KMS-11 (cell line): Measurements from ENCODE around the gene DNAJC1.
A peak's percentile ranks its signal among the peaks of the same experiment; 100 is the strongest.

ENCODE experiments used
- H2AFZ ChIP-seq: fragments of 200-600 bp; sonication (generic); 2 replicates; pipeline ENCODE4 v1.6.1; 2016; ENCODE audit warnings: antibody characterized with exemption, mixed run types, low read depth
- H3K27ac ChIP-seq: fragments of 200-600 bp; sonication (generic); 2 replicates; pipeline ENCODE4 v1.6.1; 2016; ENCODE audit warnings: mild to moderate bottlenecking, mixed run types
- H3K27me3 ChIP-seq: fragments of 200-600 bp; sonication (generic); 2 replicates; pipeline ENCODE4 v1.6.1; 2017; ENCODE audit warnings: mild to moderate bottlenecking, low read depth, mixed run types, moderate library complexity; ENCODE audit not compliant: insufficient read depth
- H3K36me3 ChIP-seq: fragments of 200-600 bp; sonication (generic); 2 replicates; pipeline ENCODE4 v1.6.1; 2017; ENCODE audit warnings: mild to moderate bottlenecking, mixed run types; ENCODE audit not compliant: insufficient read depth
- H3K4me1 ChIP-seq: fragments of 200-600 bp; sonication (generic); 2 replicates; pipeline ENCODE4 v1.6.1; 2016; ENCODE audit warnings: mild to moderate bottlenecking, low read depth, mixed run types; ENCODE audit not compliant: poor library complexity, severe bottlenecking
- H3K4me2 ChIP-seq: fragments of 200-600 bp; sonication (generic); 2 replicates; pipeline ENCODE4 v1.7.0; 2016; ENCODE audit warnings: mild to moderate bottlenecking, mixed run types
- H3K4me3 ChIP-seq: fragments of 200-600 bp; sonication (generic); IDR thresholded peaks from 2 replicates; pipeline ENCODE4 v1.6.1; 2017; ENCODE audit warnings: low read depth, low read length, mixed read lengths; ENCODE audit not compliant: insufficient read depth
- H3K79me2 ChIP-seq: fragments of 200-600 bp; sonication (generic); 2 replicates; pipeline ENCODE4 v1.6.1; 2016; ENCODE audit warnings: low read depth, mixed run types; ENCODE audit not compliant: insufficient read depth
- H3K9ac ChIP-seq: fragments of 200-600 bp; sonication (generic); 2 replicates; pipeline ENCODE4 v1.6.1; 2016; ENCODE audit warnings: mild to moderate bottlenecking, mixed run types
- H4K20me1 ChIP-seq: fragments of 200-600 bp; sonication (generic); 2 replicates; pipeline ENCODE4 v1.6.1; 2016; ENCODE audit warnings: mild to moderate bottlenecking, mixed run types; ENCODE audit not compliant: insufficient read depth
- TF ChIP-seq, protein P1 (sequence below): fragments of 200-600 bp; sonication (generic); conservative IDR thresholded peaks from 2 replicates; pipeline ENCODE4 v1.6.1; 2017; ENCODE audit warnings: low read depth, mild to moderate bottlenecking, antibody characterized with exemption, low read length, moderate library complexity, mixed read lengths

DNAJC1 gene

DNA sequence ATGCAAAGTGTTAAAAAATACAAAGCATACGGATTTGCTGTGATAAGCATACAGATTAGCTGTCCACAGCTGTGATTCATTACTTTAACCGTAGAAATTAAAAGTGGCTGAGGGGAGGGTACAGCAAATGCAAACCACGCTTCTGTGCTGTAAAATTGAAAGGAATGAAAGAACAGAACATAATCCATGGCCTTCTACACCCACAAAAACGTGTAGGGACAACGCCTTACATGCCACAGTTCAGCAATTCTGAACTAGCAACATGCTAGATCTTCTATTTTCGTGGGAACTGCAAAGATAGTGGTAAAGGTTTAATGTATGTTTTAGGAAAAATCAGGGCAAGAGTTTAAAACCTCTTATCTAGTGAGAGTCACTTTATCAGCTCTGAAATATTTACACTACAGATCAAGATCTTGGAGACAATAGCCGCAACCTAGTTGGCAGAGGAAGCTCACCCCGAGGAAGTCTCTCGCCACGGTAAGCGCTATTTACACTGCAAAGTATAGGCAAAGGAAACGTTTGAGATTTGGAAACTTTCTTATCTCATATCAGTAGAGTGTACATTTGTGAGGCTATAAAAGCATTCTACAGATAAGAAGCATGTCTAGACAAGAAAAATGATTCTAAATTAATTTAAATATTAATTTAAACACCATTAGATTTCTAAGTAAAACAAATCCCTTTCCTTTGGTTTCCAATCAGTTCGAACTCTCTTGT is 275.9 kb downstream of the DNAJC1 start:
- Histone ChIP-seq H3K27me3 (no peaks in the 10 kb centered on the region), H2AFZ (no peak overlapping the region), H3K4me1 (peaks cover 46% of the 10 kb centered on the region), H3K4me2 (no peak overlapping the region), H4K20me1 (0 out of 2 replicates have a peak, but pooled peaks cover 9% of the 10 kb centered on the region), H3K27ac (no peak overlapping the region), H3K36me3 (no peaks in the 10 kb centered on the region), H3K4me3 (no peak overlapping the region), H3K79me2 (no peaks in the 10 kb centered on the region; the same call in 1 of the 2 replicates), H3K9ac (no peak overlapping the region)
- TF ChIP-seq, protein P1, sequence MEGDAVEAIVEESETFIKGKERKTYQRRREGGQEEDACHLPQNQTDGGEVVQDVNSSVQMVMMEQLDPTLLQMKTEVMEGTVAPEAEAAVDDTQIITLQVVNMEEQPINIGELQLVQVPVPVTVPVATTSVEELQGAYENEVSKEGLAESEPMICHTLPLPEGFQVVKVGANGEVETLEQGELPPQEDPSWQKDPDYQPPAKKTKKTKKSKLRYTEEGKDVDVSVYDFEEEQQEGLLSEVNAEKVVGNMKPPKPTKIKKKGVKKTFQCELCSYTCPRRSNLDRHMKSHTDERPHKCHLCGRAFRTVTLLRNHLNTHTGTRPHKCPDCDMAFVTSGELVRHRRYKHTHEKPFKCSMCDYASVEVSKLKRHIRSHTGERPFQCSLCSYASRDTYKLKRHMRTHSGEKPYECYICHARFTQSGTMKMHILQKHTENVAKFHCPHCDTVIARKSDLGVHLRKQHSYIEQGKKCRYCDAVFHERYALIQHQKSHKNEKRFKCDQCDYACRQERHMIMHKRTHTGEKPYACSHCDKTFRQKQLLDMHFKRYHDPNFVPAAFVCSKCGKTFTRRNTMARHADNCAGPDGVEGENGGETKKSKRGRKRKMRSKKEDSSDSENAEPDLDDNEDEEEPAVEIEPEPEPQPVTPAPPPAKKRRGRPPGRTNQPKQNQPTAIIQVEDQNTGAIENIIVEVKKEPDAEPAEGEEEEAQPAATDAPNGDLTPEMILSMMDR = no peak

DNA sequence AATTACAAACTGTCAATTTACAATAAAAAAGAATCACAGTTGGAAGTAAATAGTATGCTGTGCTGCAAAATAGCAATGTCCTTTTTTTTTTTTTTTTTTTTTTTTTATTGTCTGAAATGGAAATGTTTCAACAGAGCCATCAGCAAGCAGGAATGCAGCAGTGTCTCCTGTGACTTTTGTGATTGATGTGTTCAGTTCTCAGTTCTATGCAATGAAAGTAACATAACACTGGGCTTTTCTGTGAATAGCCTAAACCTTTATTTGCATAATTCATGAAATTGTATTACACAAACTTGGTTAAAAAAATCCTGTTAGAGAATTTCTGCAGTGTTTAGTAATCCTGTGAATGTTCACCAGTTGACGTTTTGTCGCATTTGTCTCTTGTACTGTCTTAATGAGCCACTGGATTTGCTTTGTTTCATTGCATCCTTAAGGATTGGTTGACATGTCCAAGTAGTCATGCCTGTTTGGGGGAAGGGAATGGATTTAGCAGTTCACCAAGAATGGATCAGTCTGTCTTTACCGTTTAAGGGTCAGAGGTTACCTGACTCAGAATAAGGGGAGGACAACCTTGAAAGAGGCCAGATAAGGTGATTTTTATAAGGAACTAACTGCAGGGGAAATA is 276.8 kb downstream of the DNAJC1 start:
- Histone ChIP-seq H3K27me3 (no peaks in the 10 kb centered on the region), H3K4me1 (peaks cover 37% of the 10 kb centered on the region), H3K27ac (no peak overlapping the region), H3K36me3 (no peaks in the 10 kb centered on the region), H2AFZ (no peak overlapping the region), H3K4me3 (no peak overlapping the region), H4K20me1 (0 out of 2 replicates have a peak, but pooled peaks cover 9% of the 10 kb centered on the region), H3K4me2 (no peak overlapping the region), H3K79me2 (no peaks in the 10 kb centered on the region; the same call in 1 of the 2 replicates), H3K9ac (no peak overlapping the region)
- TF ChIP-seq, protein P1 = no peak

DNA sequence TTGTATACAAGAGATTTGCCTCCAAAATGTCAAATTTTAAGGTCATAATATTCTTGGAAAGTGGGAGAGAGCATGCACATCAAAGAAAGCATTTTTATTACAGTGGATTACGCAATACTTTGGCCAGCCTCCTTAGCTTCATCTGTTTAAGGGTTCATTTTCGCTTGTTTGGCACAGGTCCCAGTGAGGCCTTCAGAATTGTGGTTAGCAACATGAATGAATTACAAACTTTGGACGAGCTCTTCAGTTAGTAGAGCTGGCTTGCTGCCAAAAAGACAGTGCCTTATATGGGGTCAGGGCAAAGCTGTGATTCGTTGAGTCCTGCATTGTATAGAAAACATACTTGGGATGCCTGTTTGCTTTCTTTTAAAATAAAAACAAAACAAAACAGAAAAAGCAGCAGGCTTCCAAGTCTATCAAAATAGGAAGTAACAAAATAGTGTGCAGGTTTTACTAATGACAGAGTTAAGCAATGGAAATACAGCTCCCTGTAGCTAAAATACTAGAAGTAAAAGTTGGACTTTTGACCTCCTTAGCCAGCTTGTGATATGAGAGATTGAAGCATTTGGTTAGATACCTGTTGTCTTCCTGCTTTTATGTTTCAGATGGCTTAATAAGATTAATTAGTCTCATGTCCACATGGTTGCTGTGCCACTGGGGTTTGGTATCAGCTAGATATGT is 278.7 kb downstream of the DNAJC1 start:
- H3K36me3 ChIP-seq = no peaks in the 10 kb centered on the region
- TF ChIP-seq, protein P1 = no peak
- no peaks in the 10 kb centered on the region for H3K27me3 ChIP-seq
- H3K4me1 ChIP-seq = peaks cover 52% of the 10 kb centered on the region
- H3K4me2 ChIP-seq = peak overlapping the region; percentile 86
- no peaks in the 10 kb centered on the region; the same call in 1 of the 2 replicates for H3K79me2 ChIP-seq
- no peak overlapping the region for H3K4me3 ChIP-seq
- H4K20me1 ChIP-seq = 0 out of 2 replicates have a peak, but pooled peaks cover 9% of the 10 kb centered on the region
- no peak overlapping the region for H2AFZ ChIP-seq
- peak overlapping the region; percentile 16; the same call in 1 of the 2 replicates for H3K27ac ChIP-seq
- H3K9ac ChIP-seq = no peak overlapping the region

DNA sequence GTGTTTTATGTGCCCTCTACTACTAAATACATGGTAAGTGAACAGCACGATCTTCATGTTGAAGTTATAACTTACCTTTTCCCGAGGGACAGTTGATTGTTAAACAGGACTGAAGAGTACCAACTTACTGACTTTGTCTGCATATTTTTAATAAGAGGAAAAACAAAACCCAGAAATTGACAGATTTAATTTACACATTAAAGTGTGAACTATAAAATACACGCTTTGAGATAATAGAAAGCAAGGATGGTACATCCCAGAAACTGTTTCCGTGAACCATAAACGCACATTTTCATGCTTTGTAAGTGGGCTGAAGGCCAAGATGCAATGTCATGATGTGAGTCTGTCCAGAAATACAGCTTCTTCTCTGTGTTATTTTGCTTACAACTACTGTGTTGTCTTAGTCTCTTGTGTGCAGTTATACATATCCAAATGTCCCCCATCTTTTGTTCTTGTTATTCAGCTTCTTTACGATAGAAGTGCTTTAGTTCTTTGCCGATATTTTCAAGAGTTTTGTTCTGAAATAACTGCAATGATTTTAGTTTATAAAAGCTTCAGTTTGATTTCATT is 279.4 kb downstream of the DNAJC1 start:
- peaks cover 60% of the 10 kb centered on the region for H3K4me1 ChIP-seq
- no peaks in the 10 kb centered on the region for H3K27me3 ChIP-seq
- H2AFZ ChIP-seq = no peak overlapping the region
- no peaks in the 10 kb centered on the region; the same call in 1 of the 2 replicates for H3K79me2 ChIP-seq
- TF ChIP-seq, protein P1 = no peak
- peak overlapping the region; percentile 74 for H3K4me2 ChIP-seq
- H3K36me3 ChIP-seq = no peaks in the 10 kb centered on the region
- no peak overlapping the region for H3K4me3 ChIP-seq
- peak overlapping the region; percentile 6; the same call in 1 of the 2 replicates for H3K27ac ChIP-seq
- H4K20me1 ChIP-seq = 0 out of 2 replicates have a peak, but pooled peaks cover 9% of the 10 kb centered on the region
- no peak overlapping the region for H3K9ac ChIP-seq
